AG09319 (cell line): ENCODE measurements around the gene CLRN3.

Experiments
- DNase-seq: peaks from one replicate; pipeline ENCODE4 v3.0.0-alpha.2; 2010; ENCODE audit warnings: low read depth; ENCODE audit errors: extremely low read depth
- TF ChIP-seq, protein P1 (sequence below): IDR thresholded peaks from 2 replicates; pipeline ENCODE4 v1.5.1; 2011; ENCODE audit warnings: low read depth, mild to moderate bottlenecking, inconsistent platforms, low read length, moderate library complexity

CLRN3 gene

DNA sequence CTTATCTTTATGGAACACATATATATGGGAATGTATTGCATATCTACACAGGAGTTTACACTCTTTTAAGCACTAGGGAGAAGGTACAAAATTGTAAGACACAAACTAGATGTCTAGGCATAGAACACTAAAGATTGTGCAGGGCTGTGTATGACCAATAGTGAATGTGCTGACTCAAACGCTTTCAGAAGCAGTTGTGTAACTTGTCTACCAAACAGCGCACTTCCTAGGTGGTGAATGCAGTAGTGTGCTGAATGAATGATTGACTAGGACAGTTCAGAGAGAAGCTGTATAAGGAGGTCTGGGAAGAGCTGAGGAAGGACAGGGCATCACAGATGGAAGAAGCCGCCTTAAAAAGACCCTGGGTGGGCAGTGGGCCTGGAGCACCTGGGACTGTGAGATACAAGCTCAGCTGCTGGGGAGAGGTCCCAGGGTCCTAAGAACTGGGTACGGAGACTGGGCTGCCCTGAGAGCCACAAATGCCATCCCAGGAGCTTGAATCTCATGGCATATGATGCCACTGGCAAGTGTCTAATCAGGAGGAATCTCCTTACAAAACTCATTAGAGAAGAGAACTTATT is 14.2 kb downstream of the CLRN3 start:
- DNase-seq, result no peak
- TF ChIP-seq, protein P1, sequence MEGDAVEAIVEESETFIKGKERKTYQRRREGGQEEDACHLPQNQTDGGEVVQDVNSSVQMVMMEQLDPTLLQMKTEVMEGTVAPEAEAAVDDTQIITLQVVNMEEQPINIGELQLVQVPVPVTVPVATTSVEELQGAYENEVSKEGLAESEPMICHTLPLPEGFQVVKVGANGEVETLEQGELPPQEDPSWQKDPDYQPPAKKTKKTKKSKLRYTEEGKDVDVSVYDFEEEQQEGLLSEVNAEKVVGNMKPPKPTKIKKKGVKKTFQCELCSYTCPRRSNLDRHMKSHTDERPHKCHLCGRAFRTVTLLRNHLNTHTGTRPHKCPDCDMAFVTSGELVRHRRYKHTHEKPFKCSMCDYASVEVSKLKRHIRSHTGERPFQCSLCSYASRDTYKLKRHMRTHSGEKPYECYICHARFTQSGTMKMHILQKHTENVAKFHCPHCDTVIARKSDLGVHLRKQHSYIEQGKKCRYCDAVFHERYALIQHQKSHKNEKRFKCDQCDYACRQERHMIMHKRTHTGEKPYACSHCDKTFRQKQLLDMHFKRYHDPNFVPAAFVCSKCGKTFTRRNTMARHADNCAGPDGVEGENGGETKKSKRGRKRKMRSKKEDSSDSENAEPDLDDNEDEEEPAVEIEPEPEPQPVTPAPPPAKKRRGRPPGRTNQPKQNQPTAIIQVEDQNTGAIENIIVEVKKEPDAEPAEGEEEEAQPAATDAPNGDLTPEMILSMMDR, result no peak

DNA sequence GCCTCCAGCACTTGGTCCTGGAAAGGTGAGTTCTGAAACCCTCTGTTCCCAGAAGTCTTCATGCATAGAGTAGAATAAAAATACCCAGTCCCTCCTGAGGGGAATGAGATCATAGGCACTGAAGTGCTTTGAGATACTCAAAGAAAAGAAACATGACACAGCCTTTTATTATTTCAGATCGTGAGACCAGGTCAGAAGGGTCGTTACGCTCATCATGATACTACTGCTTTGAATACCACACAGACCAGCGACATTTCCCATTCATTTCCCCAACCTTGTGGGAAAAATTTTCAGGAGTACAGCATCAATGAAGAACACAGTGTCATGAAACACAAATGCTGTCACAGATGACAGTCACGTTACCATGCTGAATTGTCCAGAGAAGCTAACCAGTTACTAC is 15.0 kb downstream of the CLRN3 start:
- TF ChIP-seq, protein P1, result no peak

GRCh38 chr10:127877116-127877515 is 15.6 kb downstream of the CLRN3 start:
- TF ChIP-seq, protein P1, result no peak
- DNase-seq, result no peak

More for the DNA sequence above, 15.0 kb downstream of the CLRN3 start:
- DNase-seq, result no peak

GRCh38 chr10:127875916-127876315 is 16.8 kb downstream of the CLRN3 start:
- TF ChIP-seq, protein P1, result no peak
- DNase-seq, result no peak

GRCh38 chr10:127875449-127875765 is 17.3 kb downstream of the CLRN3 start:
- DNase-seq, result no peak
- TF ChIP-seq, protein P1, result no peak

DNA sequence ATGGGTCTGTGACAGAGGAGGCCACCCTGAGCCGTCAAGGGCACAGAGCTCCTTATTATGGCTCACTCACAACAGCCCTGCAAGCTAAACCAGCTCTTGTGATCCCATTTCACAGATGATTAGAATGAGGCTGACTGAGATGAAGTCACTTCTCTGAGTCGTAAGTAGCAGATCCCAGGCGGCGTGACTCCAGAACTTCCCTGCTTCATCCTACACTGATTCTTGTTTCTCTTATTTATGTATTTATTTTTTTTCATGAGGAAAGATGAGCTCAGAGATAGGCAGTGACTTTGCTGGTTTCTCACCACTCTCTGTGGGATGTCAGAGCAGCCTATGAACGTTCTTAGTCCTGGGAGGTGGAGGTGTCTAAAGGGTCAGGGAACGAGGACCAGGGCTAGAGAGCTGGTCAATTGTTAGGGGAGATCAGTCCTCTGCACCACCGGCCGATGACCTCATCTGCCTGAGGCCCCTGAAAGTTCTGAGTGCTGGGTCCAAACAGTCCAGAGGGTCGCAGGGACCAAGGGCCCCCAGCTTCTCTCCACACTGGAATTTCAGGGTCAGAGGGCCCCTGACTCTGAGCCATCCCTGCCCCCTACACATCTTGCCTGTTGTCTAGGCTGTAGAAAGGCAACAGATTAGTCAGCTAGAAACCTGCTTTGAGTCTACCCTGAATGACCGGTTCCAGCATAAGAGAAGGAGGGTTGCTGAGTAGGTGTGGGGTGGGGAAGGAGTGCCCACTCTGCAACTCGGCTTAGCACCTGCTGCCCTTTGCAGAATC is 17.9 kb downstream of the CLRN3 start:
- TF ChIP-seq, protein P1, result no peak
- no peak for DNase-seq

GRCh38 chr10:127873901-127874470 is 18.8 kb downstream of the CLRN3 start:
- TF ChIP-seq, protein P1, result no peak
- DNase-seq, result no peak
